B cell (primary cell): ENCODE results near the gene NOS2. TPM values are rescaled to one million over a fixed set of nuclear protein-coding genes. Genes with fewer than 3 reads are reported as not detected.

Experiments
- ATAC-seq: fragments of 200-7000 bp; cut with Tn5 transposase; one replicate; pipeline ENCODE4 v1.10.0; 2021; ENCODE audit warnings: low read depth, mild to moderate bottlenecking, moderate number of reproducible peaks, moderate library complexity
- CTCF ChIA-PET: fragments of 350-600 bp; sonication (Branson Sonifier 250); formaldehyde crosslinking; loops from one replicate; lab custom pipeline; 2021; ENCODE audit warnings: antibody characterized with exemption, inconsistent platforms; lab: Charles Lee
- POLR2A ChIA-PET: fragments of 350-600 bp; sonication (Branson Sonifier 250); formaldehyde crosslinking; loops from one replicate; lab custom pipeline; 2021; ENCODE audit warnings: antibody characterized with exemption; lab: Charles Lee
- DNase-seq: peaks from one replicate; pipeline ENCODE4 v3.0.0; 2013
- H2AFZ ChIP-seq: 2 replicates; pipeline ENCODE4 v1.6.1; 2012; ENCODE audit warnings: mild to moderate bottlenecking, low read depth, low read length; ENCODE audit not compliant: insufficient read depth, poor library complexity, severe bottlenecking
- H3K27ac ChIP-seq, 2 donors: 1 replicate in 1 of 2; 2 replicates in 1 of 2; pipeline ENCODE4 v1.5.1; 2012 to 2013; ENCODE audit warnings: low read length in 2 of 2, mild to moderate bottlenecking in 2 of 2, moderate library complexity in 1 of 2
- H3K27me3 ChIP-seq, 4 experiments: fragments of 200-600 bp in 1 of 4; sonication (generic) in 1 of 4; replicated peaks in 1 of 4; 1 replicate in 2 of 4; 2 replicates in 2 of 4; pipeline versions ENCODE4 v1.6.1 to v1.7.0; 2013 to 2016; ENCODE audit warnings: low read length in 3 of 4, mild to moderate bottlenecking in 2 of 4, mixed read lengths in 1 of 4, moderate library complexity in 1 of 4; ENCODE audit not compliant: insufficient read depth in 4 of 4, control insufficient read depth in 3 of 4; ENCODE audit errors: control extremely low read depth in 1 of 4
- H3K36me3 ChIP-seq, 2 experiments: replicated peaks in 1 of 2; 1 replicate in 1 of 2; 2 replicates in 1 of 2; pipeline versions ENCODE4 v1.6.1 to v1.7.1; 2013; ENCODE audit warnings: low read length in 1 of 2; ENCODE audit not compliant: insufficient read depth in 2 of 2, control insufficient read depth in 1 of 2; ENCODE audit errors: control extremely low read depth in 1 of 2, extremely low read depth in 1 of 2
- H3K4me1 ChIP-seq, 2 donors: fragments of 200-600 bp in 1 of 2; sonication (generic) in 1 of 2; 1 replicate in 1 of 2; 2 replicates in 1 of 2; pipeline versions ENCODE4 v1.5.1 to v1.6.1; 2013 to 2017; ENCODE audit warnings: low read length in 2 of 2; ENCODE audit not compliant: control insufficient read depth in 2 of 2, insufficient read depth in 2 of 2
- H3K4me2 ChIP-seq: replicated peaks from 2 replicates; pipeline ENCODE3; 2012; ENCODE audit warnings: mild to moderate bottlenecking, low read depth, low read length; ENCODE audit not compliant: poor library complexity, severe bottlenecking
- H3K4me3 ChIP-seq, 5 experiments: fragments of 200-600 bp in 1 of 5; sonication (generic) in 1 of 5; 1 replicate in 3 of 5; 2 replicates in 2 of 5; pipeline versions ENCODE4 v1.5.1 to v1.7.0; 2011 to 2016; ENCODE audit warnings: low read length in 4 of 5, mild to moderate bottlenecking in 4 of 5, low read depth in 2 of 5, control low read depth in 1 of 5, moderate library complexity in 1 of 5; ENCODE audit not compliant: insufficient read depth in 1 of 5; ENCODE audit errors: control extremely low read depth in 1 of 5, extremely low read depth in 1 of 5
- H3K79me2 ChIP-seq: fragments of 200-600 bp; sonication (generic); one replicate; pipeline ENCODE4 v1.6.0; 2016; ENCODE audit warnings: low read length; ENCODE audit not compliant: control insufficient read depth, insufficient read depth
- H3K9ac ChIP-seq: fragments of 200-600 bp; sonication (generic); 2 replicates; pipeline ENCODE4 v1.6.1; 2017; ENCODE audit warnings: mild to moderate bottlenecking, low read length, moderate library complexity
- H3K9me3 ChIP-seq, 3 donors: one replicate each; pipeline versions ENCODE4 v1.6.1 to v1.7.1; 2013; ENCODE audit warnings: low read length in 2 of 3; ENCODE audit not compliant: control insufficient read depth in 2 of 3, insufficient read depth in 1 of 3; ENCODE audit errors: control extremely low read depth in 1 of 3
- H4K20me1 ChIP-seq: 2 replicates; pipeline ENCODE4 v1.6.0; 2012; ENCODE audit warnings: mild to moderate bottlenecking, low read length; ENCODE audit not compliant: insufficient read depth, control insufficient read depth, poor library complexity, severe bottlenecking
- H3K27ac Mint-ChIP-seq: one replicate; pipeline ENCODE4 v1.8.0; 2021; ENCODE audit warnings: mixed read lengths
- H3K27me3 Mint-ChIP-seq: one replicate; pipeline ENCODE4 v1.8.0; 2021; ENCODE audit warnings: mixed read lengths
- H3K4me1 Mint-ChIP-seq: one replicate; pipeline ENCODE4 v1.8.0; 2021; ENCODE audit warnings: mixed read lengths
- H3K4me3 Mint-ChIP-seq: one replicate; pipeline ENCODE4 v1.8.0; 2021; ENCODE audit warnings: mixed read lengths
- H3K9me3 Mint-ChIP-seq: one replicate; pipeline ENCODE4 v1.8.0; 2022; ENCODE audit warnings: mixed read lengths; ENCODE audit not compliant: insufficient read depth
- CTCF ChIP-seq: fragments of 200-600 bp; IDR thresholded peaks from one replicate; pipeline ENCODE4 v1.8.0; 2022; ENCODE audit warnings: antibody characterized with exemption, mild to moderate bottlenecking
- EZH2 ChIP-seq: IDR thresholded peaks from 2 replicates; pipeline ENCODE4 v1.6.1; 2012; ENCODE audit warnings: borderline replicate concordance, low read depth, mild to moderate bottlenecking, moderate library complexity, low read length; ENCODE audit not compliant: insufficient read depth, poor library complexity, severe bottlenecking
- WGBS: methylation state at CpG from one replicate; pipeline ENCODE4 v1.1.5; 2013; ENCODE audit warnings: missing lambda C conversion rate; ENCODE audit not compliant: insufficient coverage; 5-methylcytosine and 5-hydroxymethylcytosine counted together
- intact Hi-C: fragments of 100-400 bp; cut with micrococcal nuclease; formaldehyde crosslinking; loops from one replicate; pipeline ENCODE4 v1.10.0; 2022
- polyA plus RNA-seq: library from polyadenylated mRNA; depleted of rRNA; stranded (reverse); fragments of >200 nt; gene quantifications from 2 replicates; pipeline ENCODE4 v1.2.3, GENCODE V29; 2012
- total RNA-seq, 2 donors: library from RNA; stranded (reverse); fragments of 120-200 nt in 1 of 2; gene quantifications; 1 replicate in 1 of 2; 2 replicates in 1 of 2; pipeline versions ENCODE4 v1.2.3 to v1.2.4, GENCODE V29; 2013 to 2022

NOS2 gene
- total and polyA plus RNA-seq, 2 donors (not counting 1 experiment from before 2014, with no cell fraction given) = 0.12 TPM

DNA sequence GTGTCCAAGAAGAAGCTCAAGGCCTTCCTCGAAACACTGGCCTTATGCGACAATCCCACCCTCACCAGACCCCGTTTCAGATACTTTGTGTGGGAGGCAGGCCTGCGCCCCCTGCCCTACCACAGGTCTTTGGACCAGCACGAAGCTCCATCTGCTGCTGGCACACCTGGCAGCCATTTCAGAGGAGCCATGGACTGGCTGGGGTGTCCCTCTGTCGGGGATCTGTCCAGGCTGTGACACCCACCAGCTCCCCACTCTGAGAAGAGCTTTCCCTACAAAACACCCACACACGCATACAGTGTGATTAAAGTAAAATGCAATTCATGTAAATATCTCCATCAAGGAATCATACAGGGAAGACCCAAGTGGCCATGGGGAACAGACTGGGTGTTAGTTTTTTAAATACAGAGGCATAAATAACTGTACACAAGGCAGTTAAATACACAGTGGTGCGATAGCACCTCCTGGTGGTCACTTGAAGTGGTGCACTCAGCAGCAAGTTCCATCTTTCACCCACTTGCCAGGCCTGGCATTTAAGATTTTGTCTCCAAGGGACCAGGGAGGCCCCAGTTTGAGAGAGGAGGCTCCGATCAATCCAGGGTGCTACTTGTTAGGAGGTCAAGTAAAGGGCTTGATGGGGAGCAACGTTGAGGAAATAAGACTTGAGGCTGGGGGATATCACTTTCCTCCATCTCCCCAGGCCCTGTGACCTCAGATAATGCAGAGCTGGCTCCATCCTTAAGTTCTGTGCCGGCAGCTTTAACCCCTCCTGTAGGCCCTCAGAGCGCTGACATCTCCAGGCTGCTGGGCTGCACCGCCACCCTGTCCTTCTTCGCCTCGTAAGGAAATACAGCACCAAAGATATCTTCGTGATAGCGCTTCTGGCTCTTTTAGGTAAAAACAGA is 43.6 kb downstream of the NOS2 start:
- TF ChIP-seq EZH2 (no peak), CTCF (peak; percentile 90)

More for the DNA sequence above, 43.6 kb downstream of the NOS2 start:
- Histone ChIP-seq H3K36me3 (no peaks in the 10 kb centered on the region), H3K4me1 (no peaks in the 10 kb centered on the region), H2AFZ (no peak overlapping the region), H3K4me3 (no peak overlapping the region), H4K20me1 (no peaks in the 10 kb centered on the region), H3K9me3 (no peaks in the 10 kb centered on the region), H3K9ac (no peak overlapping the region), H3K4me2 (no peak overlapping the region), H3K27ac (no peak overlapping the region), H3K79me2 (no peaks in the 10 kb centered on the region), H3K27me3 (peaks cover 0 to 3% (median 1%) of the 10 kb centered on the region in 4 experiments)
- WGBS = 87% methylated on average over 12 of the region's 17 CpGs
- Mint-ChIP-seq H3K4me3 (no peak overlapping the region), H3K4me1 (peaks cover 3% of the 10 kb centered on the region), H3K27ac (no peak overlapping the region), H3K9me3 (no peaks in the 10 kb centered on the region), H3K27me3 (peaks cover 8% of the 10 kb centered on the region)
- intact Hi-C loops = loop anchor here (2.0 kb wide), 1 partner anchor 102 kb away; no protein-coding TSS in a partner anchor
- POLR2A ChIA-PET = no interaction called here
- ATAC-seq (no peak), DNase-seq (peak; percentile 58)
- CTCF ChIA-PET = interaction anchor here (0.6 to 8.7 kb wide), 19 partner anchors 9 to 495 kb away, joined by 3 to 181 read pairs (median 4); partner anchors contain the start of gene NOS2
